NCI-H2081 (cell line): ENCODE measurements around the gene ETFA.

Experiments
- DNase-seq, 2 experiments: peaks; one replicate each; lab custom pipeline; 2025; lab: John Stamatoyannopoulos, UW

The ETFA gene

GRCh38 chr15:76311100-76311953 lies at the start of gene ETFA:
TSS of gene ETFA (minus strand) at chr15:76311469. CDS start at chr15:76311388, 81 bp downstream.
- peak; percentile 98 for DNase-seq

- no peak for DNase-seq
Observed at GRCh38 chr15:76360416-76360815, 49.1 kb upstream of the ETFA start.

- DNase-seq = peak in 1 of 2 experiments; percentile 30
Observed at GRCh38 chr15:76359152-76359551, 47.9 kb upstream of the ETFA start.

- no peak for DNase-seq
Observed at GRCh38 chr15:76358453-76358852, 47.2 kb upstream of the ETFA start.

GRCh38 chr15:76354823-76355440 lies 43.7 kb upstream of the ETFA start:
- no peak for DNase-seq

GRCh38 chr15:76353903-76354302 lies 42.6 kb upstream of the ETFA start:
- no peak for DNase-seq

GRCh38 chr15:76353023-76353577 lies 41.8 kb upstream of the ETFA start:
- no peak for DNase-seq

- DNase-seq = no peak
Observed at GRCh38 chr15:76349301-76350070, 38.2 kb upstream of the ETFA start.

- DNase-seq = no peak
Observed at GRCh38 chr15:76347482-76348055, 36.3 kb upstream of the ETFA start.

GRCh38 chr15:76346669-76347481 lies 35.6 kb upstream of the ETFA start:
- no peak for DNase-seq

- DNase-seq = no peak
Observed at GRCh38 chr15:76345880-76346668, 34.8 kb upstream of the ETFA start.

GRCh38 chr15:76345583-76345879 lies 34.3 kb upstream of the ETFA start:
- no peak for DNase-seq

- no peak for DNase-seq
Observed at GRCh38 chr15:76344893-76345582, 33.8 kb upstream of the ETFA start.

- DNase-seq = no peak
Observed at GRCh38 chr15:76343313-76343996, 32.2 kb upstream of the ETFA start.

GRCh38 chr15:76342382-76343201 lies 31.3 kb upstream of the ETFA start:
- DNase-seq = no peak

GRCh38 chr15:76342058-76342381 lies 30.8 kb upstream of the ETFA start:
- no peak for DNase-seq

GRCh38 chr15:76341366-76342057 lies 30.2 kb upstream of the ETFA start:
- no peak for DNase-seq

- DNase-seq = no peak
Observed at GRCh38 chr15:76340803-76341365, 29.6 kb upstream of the ETFA start.
